Thoracic aorta endothelial cell (primary cell): ENCODE results near the gene ST8SIA1. TPM values are rescaled to one million over a fixed set of nuclear protein-coding genes. Genes with fewer than 3 reads are reported as not detected.

ENCODE experiments used
- total RNA-seq: library from RNA; depleted of rRNA; stranded (reverse); fragments of >200 nt; gene quantifications from 2 replicates; pipeline ENCODE4 v1.2.3, GENCODE V29; 2012

The ST8SIA1 gene
- not detected in 2 replicates for total RNA-seq

GRCh38 chr12:22334410-22335100 lies at the start of gene ST8SIA1:
Gene ST8SIA1 (minus strand): TSS chr12:22334707. CDS start chr12:22334232, 475 bp downstream.

Other genes with a start within 250 kb of the ST8SIA1 start
- 33.4 and 39.6 TPM in 2 replicates for gene C2CD5, start 209.8 kb upstream of the ST8SIA1 start, total RNA-seq